OCI-LY1 (cell line): ENCODE results near the gene PAFAH1B1.

Experiments
- CTCF ChIP-seq: fragments of 200-600 bp; sonication (generic), shearing (Covaris generic); IDR thresholded peaks from 2 replicates; pipeline ENCODE4 v1.5.1; 2017; ENCODE audit warnings: mild to moderate bottlenecking, antibody characterized with exemption, low read length, moderate library complexity, mixed read lengths
- EZH2 ChIP-seq: fragments of 200-600 bp; sonication (generic), shearing (Covaris generic); IDR thresholded peaks from 2 replicates; pipeline ENCODE4 v1.8.0; 2017; ENCODE audit warnings: borderline replicate concordance, mixed run types, mild to moderate bottlenecking, antibody characterized with exemption, low read length, moderate library complexity, mixed read lengths

- TF ChIP-seq CTCF (no peak), EZH2 (no peak)
Measured at GRCh38 chr17:2644971-2645370, 51.5 kb downstream of the PAFAH1B1 start.
